ENCODE data around the gene AFAP1L1.

Gene AFAP1L1

GRCh38 chr5:149367972-149368645, 96.5 kb downstream of the AFAP1L1 start:
- TF ChIP-seq, protein P1, sequence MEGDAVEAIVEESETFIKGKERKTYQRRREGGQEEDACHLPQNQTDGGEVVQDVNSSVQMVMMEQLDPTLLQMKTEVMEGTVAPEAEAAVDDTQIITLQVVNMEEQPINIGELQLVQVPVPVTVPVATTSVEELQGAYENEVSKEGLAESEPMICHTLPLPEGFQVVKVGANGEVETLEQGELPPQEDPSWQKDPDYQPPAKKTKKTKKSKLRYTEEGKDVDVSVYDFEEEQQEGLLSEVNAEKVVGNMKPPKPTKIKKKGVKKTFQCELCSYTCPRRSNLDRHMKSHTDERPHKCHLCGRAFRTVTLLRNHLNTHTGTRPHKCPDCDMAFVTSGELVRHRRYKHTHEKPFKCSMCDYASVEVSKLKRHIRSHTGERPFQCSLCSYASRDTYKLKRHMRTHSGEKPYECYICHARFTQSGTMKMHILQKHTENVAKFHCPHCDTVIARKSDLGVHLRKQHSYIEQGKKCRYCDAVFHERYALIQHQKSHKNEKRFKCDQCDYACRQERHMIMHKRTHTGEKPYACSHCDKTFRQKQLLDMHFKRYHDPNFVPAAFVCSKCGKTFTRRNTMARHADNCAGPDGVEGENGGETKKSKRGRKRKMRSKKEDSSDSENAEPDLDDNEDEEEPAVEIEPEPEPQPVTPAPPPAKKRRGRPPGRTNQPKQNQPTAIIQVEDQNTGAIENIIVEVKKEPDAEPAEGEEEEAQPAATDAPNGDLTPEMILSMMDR (conservative IDR thresholded peaks at IDR 0.05; ENCODE audit: low read depth, low read length): no peak
- H3K4me3 ChIP-seq (ENCODE audit: low read length): no peak overlapping the region
- no peak for DNase-seq (ENCODE audit: low read depth)

DNA sequence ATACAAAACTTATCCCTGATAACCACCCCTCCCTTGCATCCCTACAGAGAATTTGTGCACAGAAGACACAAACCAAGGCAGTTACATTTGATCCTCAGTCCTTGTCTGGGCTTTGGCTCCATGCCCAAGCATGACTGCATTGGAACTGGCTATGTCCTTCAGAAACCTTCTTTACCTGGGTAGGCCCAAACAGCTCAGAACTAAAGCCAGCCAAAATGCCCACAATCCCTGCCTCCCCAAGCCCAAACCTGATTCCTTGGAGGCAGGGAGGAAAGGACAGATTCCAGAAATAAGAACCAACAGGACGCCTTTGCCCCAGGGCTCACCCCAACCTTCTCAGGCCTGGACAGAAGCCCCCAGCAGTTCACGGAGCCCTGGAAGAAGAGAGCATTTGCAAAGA, 99.2 kb downstream of the AFAP1L1 start:
- H3K4me3 ChIP-seq (ENCODE audit: low read length): no peak overlapping the region
- no peak for DNase-seq (ENCODE audit: low read depth)
- TF ChIP-seq, protein P1 (conservative IDR thresholded peaks at IDR 0.05; ENCODE audit: low read depth, low read length): no peak

GRCh38 chr5:149371296-149371962, 99.8 kb downstream of the AFAP1L1 start:
- H3K4me3 ChIP-seq (ENCODE audit: low read length): no peak overlapping the region
- TF ChIP-seq, protein P1 (conservative IDR thresholded peaks at IDR 0.05; ENCODE audit: low read depth, low read length): peak; percentile 88
- DNase-seq (ENCODE audit: low read depth): no peak

DNA sequence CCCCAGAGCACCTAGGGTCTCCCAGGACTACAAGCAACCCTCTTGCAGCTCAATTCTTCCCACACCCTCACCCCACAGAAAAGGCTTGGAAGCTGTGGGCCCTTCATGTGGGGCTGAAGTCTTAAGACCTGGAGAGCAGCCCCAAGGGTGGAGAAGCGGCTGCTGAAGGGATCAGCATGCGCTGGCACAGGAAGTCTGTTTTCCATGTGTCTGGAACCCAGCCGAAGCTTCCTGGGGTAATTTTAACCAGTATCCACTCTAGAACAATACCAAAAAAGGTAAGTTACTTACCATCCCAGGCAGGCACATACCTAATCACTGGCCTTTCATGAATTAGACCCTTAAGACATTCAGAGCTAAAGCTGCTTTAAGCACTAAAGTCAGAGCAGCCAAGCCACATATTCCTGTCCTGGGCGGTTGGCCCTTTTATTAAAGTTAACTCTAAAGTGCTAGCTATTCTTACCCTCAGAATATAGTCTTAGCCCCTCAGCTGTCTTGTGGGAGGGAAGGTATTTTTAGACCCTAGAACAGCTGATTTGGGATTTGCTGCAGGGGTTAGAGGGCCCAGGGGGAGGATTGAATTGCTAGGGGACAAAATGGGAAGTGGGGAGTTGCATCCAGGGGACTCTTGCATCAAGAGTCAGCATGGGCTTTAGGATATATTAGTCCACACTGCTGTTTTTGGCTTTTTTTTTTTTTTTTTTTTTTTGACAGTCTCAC, 100.6 kb downstream of the AFAP1L1 start:
- no peak overlapping the region for H3K4me3 ChIP-seq (ENCODE audit: low read length)
- TF ChIP-seq, protein P1 (conservative IDR thresholded peaks at IDR 0.05; ENCODE audit: low read depth, low read length): no peak
- DNase-seq (ENCODE audit: low read depth): no peak

DNA sequence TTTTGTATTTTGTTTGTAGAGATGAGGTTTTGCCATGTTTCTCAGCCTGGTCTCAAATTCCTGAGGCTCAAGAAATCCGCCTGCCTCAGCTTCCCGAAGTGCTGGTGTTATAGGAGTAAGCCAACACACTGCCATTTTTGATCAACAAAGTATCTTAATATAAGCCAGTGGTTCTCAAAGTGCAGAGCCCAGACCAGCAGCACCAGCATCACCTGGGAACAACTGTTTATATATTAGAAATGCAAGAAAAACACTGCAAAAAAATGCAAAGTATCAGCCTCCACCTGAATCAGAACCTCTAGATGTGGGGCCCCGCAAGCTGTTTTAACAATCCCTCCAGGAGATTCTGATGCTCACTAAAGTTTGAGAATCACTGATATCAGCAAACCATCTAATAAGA, 101.3 kb downstream of the AFAP1L1 start:
- DNase-seq (ENCODE audit: low read depth): no peak
- no peak overlapping the region for H3K4me3 ChIP-seq (ENCODE audit: low read length)
- TF ChIP-seq, protein P1 (conservative IDR thresholded peaks at IDR 0.05; ENCODE audit: low read depth, low read length): no peak

DNA sequence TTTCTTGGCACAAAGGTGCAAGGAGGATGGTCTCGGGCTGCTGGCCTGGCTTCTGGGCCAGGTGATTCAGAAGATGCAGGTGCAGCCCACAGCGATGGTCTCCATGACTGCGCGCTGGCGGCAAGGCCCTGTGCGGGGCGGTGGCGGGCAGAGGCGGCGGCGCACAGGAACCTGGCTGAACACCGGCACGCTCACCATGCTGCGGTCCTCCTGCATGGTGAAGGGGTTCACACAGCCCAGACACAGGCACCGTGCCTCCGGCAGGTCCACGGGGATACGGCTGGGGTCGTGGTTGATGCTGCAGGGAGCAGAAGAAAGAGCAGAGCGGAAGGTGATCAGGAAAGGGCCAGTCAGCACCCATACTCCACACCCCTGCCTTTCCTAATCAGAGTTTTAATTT, 102.6 kb downstream of the AFAP1L1 start:
- TF ChIP-seq, protein P1 (conservative IDR thresholded peaks at IDR 0.05; ENCODE audit: low read depth, low read length): no peak
- H3K4me3 ChIP-seq (ENCODE audit: low read length): no peak overlapping the region
- no peak for DNase-seq (ENCODE audit: low read depth)

All from retinal pigment epithelial cell (primary cell).